CD4-positive, alpha-beta T cell (primary cell): Measurements from ENCODE around the gene ACTN1. TPM values are rescaled to one million over a fixed set of nuclear protein-coding genes. Genes with fewer than 3 reads are reported as not detected.
A peak's percentile ranks its signal among the peaks of the same experiment; 100 is the strongest.

ENCODE experiments used
- ATAC-seq: fragments of 200-7000 bp; cut with Tn5 transposase; one replicate; pipeline ENCODE4 v1.10.0; 2022; ENCODE audit warnings: mild to moderate bottlenecking; ENCODE audit not compliant: poor library complexity
- CTCF ChIA-PET: fragments of 350-600 bp; sonication (Branson Sonifier 250); formaldehyde crosslinking; loops from one replicate; lab custom pipeline; 2021; ENCODE audit warnings: antibody characterized with exemption, inconsistent platforms; lab: Charles Lee
- POLR2A ChIA-PET: fragments of 350-600 bp; sonication (Branson Sonifier 250); formaldehyde crosslinking; loops from one replicate; lab custom pipeline; 2021; ENCODE audit warnings: antibody characterized with exemption, inconsistent platforms; lab: Charles Lee
- DNase-seq, 14 experiments: peaks; one replicate each; pipeline ENCODE4 v3.0.0-alpha.2; 2013 to 2020; ENCODE audit warnings: mixed read lengths in 2 of 14
- H3K27ac ChIP-seq, 2 donors: one replicate each; pipeline versions ENCODE4 v1.5.1 to v1.7.0; 2013; ENCODE audit warnings: low read length in 2 of 2, low read depth in 1 of 2, mild to moderate bottlenecking in 1 of 2
- H3K27me3 ChIP-seq, 2 experiments: 1 replicate in 1 of 2; 2 replicates in 1 of 2; pipeline versions ENCODE4 v1.6.1 to v1.7.0; 2013; ENCODE audit warnings: low read length in 2 of 2, control low read depth in 1 of 2, mild to moderate bottlenecking in 1 of 2, moderate library complexity in 1 of 2; ENCODE audit not compliant: insufficient read depth in 2 of 2, control insufficient read depth in 1 of 2
- H3K36me3 ChIP-seq: one replicate; pipeline ENCODE4 v1.6.1; 2013; ENCODE audit warnings: low read length, control low read depth; ENCODE audit not compliant: insufficient read depth
- H3K4me1 ChIP-seq: one replicate; pipeline ENCODE4 v1.6.1; 2013; ENCODE audit warnings: low read length, control low read depth; ENCODE audit not compliant: insufficient read depth
- H3K4me3 ChIP-seq: one replicate; pipeline ENCODE4 v1.5.1; 2013; ENCODE audit warnings: mild to moderate bottlenecking, low read length, moderate library complexity
- H3K9me3 ChIP-seq, 2 experiments: 1 replicate in 1 of 2; 2 replicates in 1 of 2; pipeline versions ENCODE4 v1.6.1 to v1.7.0; 2013; ENCODE audit warnings: low read length in 2 of 2, mild to moderate bottlenecking in 2 of 2, control low read depth in 1 of 2, moderate library complexity in 1 of 2; ENCODE audit not compliant: control insufficient read depth in 1 of 2, insufficient read depth in 1 of 2
- H3K27ac Mint-ChIP-seq: one replicate; pipeline ENCODE4 v1.8.0; 2020; ENCODE audit warnings: mixed read lengths
- H3K27me3 Mint-ChIP-seq: one replicate; pipeline ENCODE4 v1.8.0; 2021; ENCODE audit warnings: mixed read lengths
- H3K36me3 Mint-ChIP-seq: one replicate; pipeline ENCODE4 v1.8.0; 2021; ENCODE audit warnings: low read depth, mixed read lengths
- H3K4me1 Mint-ChIP-seq: one replicate; pipeline ENCODE4 v1.8.0; 2021; ENCODE audit warnings: low read depth, mixed read lengths
- H3K4me3 Mint-ChIP-seq: one replicate; pipeline ENCODE4 v1.8.0; 2020; ENCODE audit warnings: mild to moderate bottlenecking, mixed read lengths
- H3K9me3 Mint-ChIP-seq: one replicate; pipeline ENCODE4 v1.8.0; 2020; ENCODE audit warnings: mixed read lengths
- intact Hi-C, 2 experiments: fragments of 100-400 bp; cut with DNase I in 1 of 2; cut with micrococcal nuclease in 1 of 2; formaldehyde crosslinking; loops; one replicate each; pipeline versions ENCODE4 v1.15.1 to v1.9.0; 2023 to 2025; cut with DNase I, micrococcal nuclease
- total RNA-seq, 174 experiments: library from RNA in 2 of 174; stranded (reverse) in 2 of 174; gene quantifications; one replicate each; pipeline ENCODE4 v1.2.3 and lab custom pipeline; 2021 to 2026
- TF ChIP-seq, protein P1 (sequence below): fragments of 200-600 bp; IDR thresholded peaks from one replicate; pipeline ENCODE4 v1.8.0; 2022; ENCODE audit warnings: antibody characterized with exemption, mild to moderate bottlenecking

ACTN1 gene
- total RNA-seq, 2 experiments from 2014 or later, result 128 to 143 TPM

DNA sequence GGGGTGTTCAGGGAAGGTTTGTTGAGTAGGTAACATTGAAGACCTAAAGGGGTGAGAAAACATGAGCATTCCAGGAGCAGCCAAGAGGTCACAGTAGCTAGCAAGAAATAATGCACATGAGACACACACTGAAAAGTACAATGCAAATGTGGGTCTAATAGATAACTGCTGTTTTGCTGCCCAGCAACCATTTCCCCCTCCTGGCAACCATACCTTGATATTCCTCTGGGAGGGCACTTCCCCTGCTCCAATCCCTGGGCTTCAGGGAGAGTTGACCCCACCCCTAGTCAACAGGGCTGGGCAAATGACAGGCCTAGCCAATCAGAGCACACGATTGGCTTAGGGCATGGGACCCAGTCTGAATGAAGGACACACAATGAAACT lies 8.5 kb upstream of the ACTN1 start:
- intact Hi-C loops, result no loop called here
- no peaks in the 10 kb centered on the region for H3K9me3 ChIP-seq
- no peaks in the 10 kb centered on the region for H3K27me3 ChIP-seq
- DNase-seq, result no peak
- Mint-ChIP-seq H3K4me3 (no peak overlapping the region), H3K27ac (no peak overlapping the region), H3K36me3 (no peaks in the 10 kb centered on the region), H3K4me1 (peaks cover 5% of the 10 kb centered on the region), H3K27me3 (no peaks in the 10 kb centered on the region), H3K9me3 (no peaks in the 10 kb centered on the region)
- no peak for ATAC-seq
- H3K4me3 ChIP-seq, result no peak overlapping the region
- peaks cover 2% of the 10 kb centered on the region for H3K4me1 ChIP-seq
- TF ChIP-seq, protein P1, sequence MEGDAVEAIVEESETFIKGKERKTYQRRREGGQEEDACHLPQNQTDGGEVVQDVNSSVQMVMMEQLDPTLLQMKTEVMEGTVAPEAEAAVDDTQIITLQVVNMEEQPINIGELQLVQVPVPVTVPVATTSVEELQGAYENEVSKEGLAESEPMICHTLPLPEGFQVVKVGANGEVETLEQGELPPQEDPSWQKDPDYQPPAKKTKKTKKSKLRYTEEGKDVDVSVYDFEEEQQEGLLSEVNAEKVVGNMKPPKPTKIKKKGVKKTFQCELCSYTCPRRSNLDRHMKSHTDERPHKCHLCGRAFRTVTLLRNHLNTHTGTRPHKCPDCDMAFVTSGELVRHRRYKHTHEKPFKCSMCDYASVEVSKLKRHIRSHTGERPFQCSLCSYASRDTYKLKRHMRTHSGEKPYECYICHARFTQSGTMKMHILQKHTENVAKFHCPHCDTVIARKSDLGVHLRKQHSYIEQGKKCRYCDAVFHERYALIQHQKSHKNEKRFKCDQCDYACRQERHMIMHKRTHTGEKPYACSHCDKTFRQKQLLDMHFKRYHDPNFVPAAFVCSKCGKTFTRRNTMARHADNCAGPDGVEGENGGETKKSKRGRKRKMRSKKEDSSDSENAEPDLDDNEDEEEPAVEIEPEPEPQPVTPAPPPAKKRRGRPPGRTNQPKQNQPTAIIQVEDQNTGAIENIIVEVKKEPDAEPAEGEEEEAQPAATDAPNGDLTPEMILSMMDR, result no peak
- H3K27ac ChIP-seq, result no peak overlapping the region
- POLR2A ChIA-PET, result interaction anchor here (1.0 kb wide), 1 partner anchor 17 kb away, joined by 4 read pairs; no protein-coding TSS in a partner anchor
- CTCF ChIA-PET, result interaction anchor here (0.6 to 1.9 kb wide), 2 partner anchors 76 to 1123 kb away, joined by 4 to 6 read pairs; no protein-coding TSS in a partner anchor
- no peaks in the 10 kb centered on the region for H3K36me3 ChIP-seq

DNA sequence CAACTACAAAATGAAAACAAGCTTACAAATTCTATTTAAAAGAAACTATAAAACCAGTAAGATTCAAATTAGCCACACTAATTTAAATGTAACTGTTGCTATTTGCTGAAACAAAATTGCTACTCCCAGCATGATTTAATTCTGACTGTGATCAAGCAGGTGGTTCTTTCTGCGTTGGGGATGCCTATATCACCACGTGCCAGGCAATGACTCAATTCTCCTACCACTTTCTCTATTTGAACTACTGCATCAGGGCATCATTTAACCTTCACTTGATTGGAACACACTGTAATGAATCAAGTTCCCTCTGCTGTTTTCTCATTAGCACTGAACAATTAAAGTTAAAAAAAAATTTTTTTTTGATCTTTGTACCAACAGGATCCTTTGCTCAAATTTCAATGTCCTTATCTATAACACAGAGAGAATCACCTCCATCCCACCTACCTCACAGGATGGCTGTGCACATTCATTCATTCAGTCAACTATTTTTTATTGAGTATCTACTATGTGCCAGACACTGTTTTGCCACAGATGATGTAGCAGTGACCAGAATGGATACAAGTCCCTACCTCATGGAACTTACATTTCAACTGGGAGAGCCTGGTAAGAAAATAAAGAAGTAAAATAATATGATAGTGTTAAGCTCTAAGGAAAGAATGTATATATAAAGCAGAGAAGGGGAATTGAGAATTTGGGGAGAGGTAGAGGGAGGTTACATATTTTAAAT lies 8.0 kb upstream of the ACTN1 start:
- Mint-ChIP-seq H3K27me3 (no peaks in the 10 kb centered on the region), H3K4me3 (no peak overlapping the region), H3K27ac (no peak overlapping the region), H3K9me3 (no peaks in the 10 kb centered on the region), H3K36me3 (no peaks in the 10 kb centered on the region), H3K4me1 (peaks cover 5% of the 10 kb centered on the region)
- POLR2A ChIA-PET, result interaction anchor here (1.0 to 1.1 kb wide), 2 partner anchors 17 to 59 kb away, joined by 3 to 4 read pairs; no protein-coding TSS in a partner anchor
- H3K27me3 ChIP-seq, result no peaks in the 10 kb centered on the region
- H3K4me3 ChIP-seq, result no peak overlapping the region
- H3K36me3 ChIP-seq, result no peaks in the 10 kb centered on the region
- CTCF ChIA-PET, result interaction anchor here (0.6 to 1.8 kb wide), 2 partner anchors 76 to 1122 kb away, joined by 4 to 9 read pairs; no protein-coding TSS in a partner anchor
- ATAC-seq, result peak; percentile 88
- H3K27ac ChIP-seq, result no peak overlapping the region
- no peaks in the 10 kb centered on the region for H3K9me3 ChIP-seq
- peaks cover 2% of the 10 kb centered on the region for H3K4me1 ChIP-seq
- TF ChIP-seq, protein P1, result no peak
- intact Hi-C loops, result no loop called here
- DNase-seq, result no peak

DNA sequence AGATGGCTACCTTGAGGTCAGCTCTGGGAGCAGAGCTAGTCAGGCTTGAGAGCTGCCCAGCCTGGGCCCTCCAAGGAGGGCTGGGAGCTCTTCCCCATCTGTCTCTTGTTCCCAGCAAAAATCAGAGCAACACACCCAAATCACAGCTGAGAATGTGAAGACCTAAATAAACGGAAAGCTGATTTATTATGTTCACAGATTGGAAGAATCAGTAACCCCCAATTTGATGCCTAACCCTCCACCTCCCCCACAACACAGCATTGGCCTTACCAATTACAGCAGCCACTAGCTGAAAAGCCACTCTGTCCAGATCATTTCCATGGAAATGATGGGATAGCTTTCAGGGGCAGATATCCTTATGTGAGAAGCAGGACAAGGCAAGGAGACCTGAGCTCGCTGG lies 7.1 kb upstream of the ACTN1 start:
- Histone ChIP-seq H3K27ac (no peak overlapping the region), H3K4me1 (peaks cover 2% of the 10 kb centered on the region), H3K9me3 (no peaks in the 10 kb centered on the region), H3K27me3 (no peaks in the 10 kb centered on the region), H3K4me3 (no peak overlapping the region), H3K36me3 (no peaks in the 10 kb centered on the region)
- ChIA-PET CTCF (interaction anchor here (1.8 kb wide), 1 partner anchor 75 kb away, joined by 9 read pairs; no protein-coding TSS in a partner anchor), POLR2A (interaction anchor here (1.1 kb wide), 1 partner anchor 58 kb away, joined by 3 read pairs; no protein-coding TSS in a partner anchor)
- TF ChIP-seq, protein P1, result no peak
- intact Hi-C loops, result no loop called here
- no peak for DNase-seq
- Mint-ChIP-seq H3K4me3 (no peak overlapping the region), H3K36me3 (no peaks in the 10 kb centered on the region), H3K27me3 (no peaks in the 10 kb centered on the region), H3K4me1 (peaks cover 11% of the 10 kb centered on the region), H3K9me3 (no peaks in the 10 kb centered on the region), H3K27ac (no peak overlapping the region)
- ATAC-seq, result no peak
